ENCODE measurements around the gene PATZ1.
A peak's percentile ranks its signal among the peaks of the same experiment; 100 is the strongest.

Gene PATZ1

GRCh38 chr22:31281733-31282132, 64.4 kb downstream of the PATZ1 start:
- H3K36me3 Mint-ChIP-seq (ENCODE audit: insufficient read depth) = peaks cover 75% of the 10 kb centered on the region
- no peaks in the 10 kb centered on the region for H3K27me3 Mint-ChIP-seq
- ATAC-seq (replicated peaks; ENCODE audit: extremely low read depth, poor library complexity, severe bottlenecking) (no peak), DNase-seq (ENCODE audit: low spot score in 2 of 2) (no peak)
- no peaks in the 10 kb centered on the region for H3K9me3 Mint-ChIP-seq
- no peak overlapping the region for H3K4me3 Mint-ChIP-seq
- H3K4me1 Mint-ChIP-seq = peaks cover 63% of the 10 kb centered on the region
- peak overlapping the region; percentile 35 for H3K27ac Mint-ChIP-seq (ENCODE audit: low read depth)

- H3K9me3 Mint-ChIP-seq = no peaks in the 10 kb centered on the region
- no peak for ATAC-seq (replicated peaks; ENCODE audit: extremely low read depth, poor library complexity, severe bottlenecking)
- H3K27ac Mint-ChIP-seq (ENCODE audit: low read depth) = peak overlapping the region; percentile 88
Observed at GRCh38 chr22:31279821-31280505, 66.2 kb downstream of the PATZ1 start.

GRCh38 chr22:31279327-31279669, 66.8 kb downstream of the PATZ1 start:
- Mint-ChIP-seq H3K36me3 (ENCODE audit: insufficient read depth) (peaks cover 61% of the 10 kb centered on the region), H3K4me3 (peak overlapping the region; percentile 46), H3K27ac (ENCODE audit: low read depth) (peak overlapping the region; percentile 88), H3K27me3 (no peaks in the 10 kb centered on the region), H3K9me3 (no peaks in the 10 kb centered on the region), H3K4me1 (peaks cover 51% of the 10 kb centered on the region)
- no peak for ATAC-seq (replicated peaks; ENCODE audit: extremely low read depth, poor library complexity, severe bottlenecking)
- DNase-seq (ENCODE audit: low spot score in 2 of 2) = no peak

More at GRCh38 chr22:31279821-31280505, 66.2 kb downstream of the PATZ1 start:
- Mint-ChIP-seq H3K36me3 (ENCODE audit: insufficient read depth) (peaks cover 66% of the 10 kb centered on the region), H3K27me3 (no peaks in the 10 kb centered on the region), H3K4me1 (peaks cover 49% of the 10 kb centered on the region), H3K4me3 (no peak overlapping the region)
- no peak for DNase-seq (ENCODE audit: low spot score in 2 of 2)

GRCh38 chr22:31278626-31279326, 67.4 kb downstream of the PATZ1 start:
- ATAC-seq (replicated peaks; ENCODE audit: extremely low read depth, poor library complexity, severe bottlenecking) = peak; percentile 67
- DNase-seq (ENCODE audit: low spot score in 2 of 2) = no peak
- Mint-ChIP-seq H3K4me3 (peak overlapping the region; percentile 46), H3K27me3 (no peaks in the 10 kb centered on the region), H3K4me1 (peaks cover 51% of the 10 kb centered on the region), H3K9me3 (no peaks in the 10 kb centered on the region), H3K27ac (ENCODE audit: low read depth) (peak overlapping the region; percentile 88), H3K36me3 (ENCODE audit: insufficient read depth) (peaks cover 60% of the 10 kb centered on the region)

GRCh38 chr22:31278151-31278621, 68.0 kb downstream of the PATZ1 start:
- H3K9me3 Mint-ChIP-seq = no peaks in the 10 kb centered on the region
- no peak for DNase-seq (ENCODE audit: low spot score in 2 of 2)
- peak overlapping the region; percentile 88 for H3K27ac Mint-ChIP-seq (ENCODE audit: low read depth)
- no peak overlapping the region for H3K4me3 Mint-ChIP-seq
- no peaks in the 10 kb centered on the region for H3K27me3 Mint-ChIP-seq
- H3K4me1 Mint-ChIP-seq = peaks cover 48% of the 10 kb centered on the region
- no peak for ATAC-seq (replicated peaks; ENCODE audit: extremely low read depth, poor library complexity, severe bottlenecking)
- H3K36me3 Mint-ChIP-seq (ENCODE audit: insufficient read depth) = peaks cover 56% of the 10 kb centered on the region

GRCh38 chr22:31277741-31278140, 68.4 kb downstream of the PATZ1 start:
- no peak overlapping the region for H3K27ac Mint-ChIP-seq (ENCODE audit: low read depth)
- no peaks in the 10 kb centered on the region for H3K9me3 Mint-ChIP-seq
- DNase-seq (ENCODE audit: low spot score in 2 of 2) = no peak
- H3K4me3 Mint-ChIP-seq = no peak overlapping the region
- peaks cover 44% of the 10 kb centered on the region for H3K4me1 Mint-ChIP-seq
- no peak for ATAC-seq (replicated peaks; ENCODE audit: extremely low read depth, poor library complexity, severe bottlenecking)
- peaks cover 54% of the 10 kb centered on the region for H3K36me3 Mint-ChIP-seq (ENCODE audit: insufficient read depth)
- H3K27me3 Mint-ChIP-seq = no peaks in the 10 kb centered on the region

GRCh38 chr22:31276426-31277167, 69.5 kb downstream of the PATZ1 start:
- no peaks in the 10 kb centered on the region for H3K9me3 Mint-ChIP-seq
- peaks cover 44% of the 10 kb centered on the region for H3K36me3 Mint-ChIP-seq (ENCODE audit: insufficient read depth)
- no peak overlapping the region for H3K4me3 Mint-ChIP-seq
- H3K27me3 Mint-ChIP-seq = no peaks in the 10 kb centered on the region
- DNase-seq (ENCODE audit: low spot score in 2 of 2) = no peak
- H3K4me1 Mint-ChIP-seq = peaks cover 38% of the 10 kb centered on the region
- H3K27ac Mint-ChIP-seq (ENCODE audit: low read depth) = no peak overlapping the region
- ATAC-seq (replicated peaks; ENCODE audit: extremely low read depth, poor library complexity, severe bottlenecking) = no peak
